ENCODE data around the gene UBAP1L. TPM values are rescaled to one million over a fixed set of nuclear protein-coding genes. Genes with fewer than 3 reads are reported as not detected.

Gene UBAP1L
- total and polyA plus RNA-seq, 2 experiments from 2014 or later: 1.8 to 2.5 TPM

DNA sequence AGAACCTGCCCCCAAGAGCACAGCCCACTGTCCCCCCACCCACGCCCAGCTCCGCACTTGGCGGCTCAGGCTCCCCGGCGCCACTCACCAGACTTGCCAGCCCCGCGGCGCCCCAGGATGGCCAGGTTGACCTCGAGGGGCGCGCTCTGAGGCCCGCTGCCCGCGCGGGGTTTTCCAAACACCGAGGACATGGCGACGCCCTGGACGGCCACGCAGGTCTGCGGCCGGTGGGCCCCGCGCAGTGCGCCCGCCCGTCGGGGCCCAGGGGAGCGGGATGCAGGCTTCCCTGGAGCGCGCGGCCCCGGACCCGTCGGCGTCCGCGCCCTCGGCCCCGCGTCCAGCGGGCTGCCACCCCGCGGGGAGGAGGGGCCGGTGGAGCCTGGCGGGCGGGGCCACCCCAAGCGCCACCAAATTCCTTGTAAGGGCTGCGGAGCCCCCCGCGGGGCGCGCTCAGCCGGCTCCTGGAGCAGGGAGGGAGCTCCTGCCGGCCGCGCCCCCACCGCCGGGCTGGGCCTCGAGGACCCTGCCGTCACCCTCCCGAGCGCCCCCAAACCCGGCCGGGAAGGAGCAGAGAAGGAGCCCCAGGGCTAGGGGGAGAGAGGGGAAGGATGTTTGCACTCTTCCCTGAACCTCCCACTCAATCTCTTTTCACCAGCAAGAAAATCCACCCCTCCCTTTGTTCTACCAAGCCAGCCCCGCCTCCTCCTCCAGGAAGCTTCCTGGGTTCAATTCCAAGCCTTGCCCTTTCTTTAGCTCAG is 47.2 kb downstream of the UBAP1L start, which contains the start of gene RASL12:
RASL12 (minus strand) TSS at position 347 of the 758 bp plus-strand sequence; CDS start at position 191, 156 bp downstream.
- TF ChIP-seq EZH2phosphoT487 (IDR thresholded peaks at IDR 0.05; ENCODE audit: low read depth, severe bottlenecking, unreplicated experiment) (no peak), EZH2 (IDR thresholded peaks at IDR 0.05; ENCODE audit: borderline replicate concordance) (peak; percentile 8)
- H3K4me2 ChIP-seq: peak within 1 kb of the TSS; percentile 91
- no peaks in the 10 kb centered on the region for H3K79me2 ChIP-seq
- H3K27me3 ChIP-seq: peaks cover 10% of the 10 kb centered on the region
- H3K36me3 ChIP-seq (replicated peaks; ENCODE audit: insufficient read depth, low read depth): no peaks in the 10 kb centered on the region
- H3K9me2 ChIP-seq (replicated peaks; ENCODE audit: insufficient read depth): no peaks in the 10 kb centered on the region
- peaks cover 25% of the 10 kb centered on the region for H3K4me1 ChIP-seq (ENCODE audit: insufficient read depth)
- peak; percentile 48 for DNase-seq (ENCODE audit: low spot score)
- H4K20me1 ChIP-seq (ENCODE audit: insufficient read depth, poor library complexity, severe bottlenecking): no peaks in the 10 kb centered on the region
- 4% methylated on average over 44 of the region's 66 CpGs for WGBS (ENCODE audit: low lambda C conversion rate, missing lambda C conversion rate)
- H3K9me3 ChIP-seq (ENCODE audit: low read depth): no peaks in the 10 kb centered on the region
- H3K27ac ChIP-seq: peak within 1 kb of the TSS; percentile 70
- H2AFZ ChIP-seq: peak within 1 kb of the TSS; percentile 78
- H3K4me3 ChIP-seq: peak within 1 kb of the TSS; percentile 39

GRCh38 chr15:65067317-65067644 is 47.7 kb downstream of the UBAP1L start:
- no peaks in the 10 kb centered on the region for H3K36me3 ChIP-seq (replicated peaks; ENCODE audit: insufficient read depth, low read depth)
- no peak for DNase-seq (ENCODE audit: low spot score)
- 23% methylated on average over 7 of the region's 8 CpGs for WGBS (ENCODE audit: low lambda C conversion rate, missing lambda C conversion rate)

DNA sequence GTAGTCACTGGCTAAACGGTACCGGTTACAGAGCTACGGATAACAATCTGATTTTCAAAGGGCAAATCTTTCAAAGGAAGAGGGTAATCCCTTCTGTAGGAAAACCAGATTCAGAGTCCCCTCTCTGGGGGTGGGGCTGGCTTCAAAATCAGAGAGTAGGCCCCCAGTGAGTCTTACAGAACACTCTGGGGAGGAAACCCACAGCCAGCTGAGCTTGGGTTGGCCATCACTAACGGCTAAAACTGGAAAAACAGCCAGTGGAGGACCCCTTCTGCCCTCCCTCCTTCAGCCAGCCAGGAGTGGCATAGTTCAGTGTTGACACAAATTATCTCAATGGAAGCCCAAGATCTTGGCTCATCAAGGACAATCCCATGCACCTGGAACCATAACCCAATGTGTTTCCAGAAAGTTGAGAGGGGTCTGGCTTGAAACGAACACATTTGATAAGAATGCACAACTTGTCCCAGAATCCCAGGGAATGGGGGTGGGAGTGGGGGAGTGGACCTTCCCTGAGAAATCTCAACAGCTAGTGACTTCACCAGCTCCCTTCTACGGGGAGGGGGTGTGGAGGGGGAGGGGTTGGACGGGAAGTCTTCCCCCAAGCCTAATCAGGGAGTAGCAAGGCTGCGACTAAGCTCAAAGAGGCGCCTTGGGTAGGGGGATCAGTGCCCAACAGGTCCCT is 48.2 kb downstream of the UBAP1L start:
- Histone ChIP-seq H4K20me1 (ENCODE audit: insufficient read depth, poor library complexity, severe bottlenecking) (no peaks in the 10 kb centered on the region), H3K4me2 (peak overlapping the region; percentile 91), H3K9me2 (replicated peaks; ENCODE audit: insufficient read depth) (no peaks in the 10 kb centered on the region), H3K27ac (no peak overlapping the region), H2AFZ (peak overlapping the region; percentile 78), H3K79me2 (no peaks in the 10 kb centered on the region), H3K9me3 (ENCODE audit: low read depth) (no peaks in the 10 kb centered on the region), H3K4me1 (ENCODE audit: insufficient read depth) (peaks cover 21% of the 10 kb centered on the region), H3K4me3 (peak overlapping the region; percentile 39), H3K27me3 (peaks cover 10% of the 10 kb centered on the region), H3K36me3 (replicated peaks; ENCODE audit: insufficient read depth, low read depth) (no peaks in the 10 kb centered on the region)
- TF ChIP-seq EZH2phosphoT487 (IDR thresholded peaks at IDR 0.05; ENCODE audit: low read depth, severe bottlenecking, unreplicated experiment) (no peak), CTCF (IDR thresholded peaks at IDR 0.05; ENCODE audit: poor library complexity) (no peak), EZH2 (IDR thresholded peaks at IDR 0.05; ENCODE audit: borderline replicate concordance) (no peak)
- no peak for DNase-seq (ENCODE audit: low spot score)
- 30% methylated on average over 6 of the region's 9 CpGs for WGBS (ENCODE audit: low lambda C conversion rate, missing lambda C conversion rate)

More at GRCh38 chr15:65067317-65067644, 47.7 kb downstream of the UBAP1L start:
- peaks cover 25% of the 10 kb centered on the region for H3K4me1 ChIP-seq (ENCODE audit: insufficient read depth)
- H3K27me3 ChIP-seq: peaks cover 10% of the 10 kb centered on the region
- H3K27ac ChIP-seq: no peak overlapping the region
- H3K9me3 ChIP-seq (ENCODE audit: low read depth): no peaks in the 10 kb centered on the region
- TF ChIP-seq EZH2phosphoT487 (IDR thresholded peaks at IDR 0.05; ENCODE audit: low read depth, severe bottlenecking, unreplicated experiment) (no peak), EZH2 (IDR thresholded peaks at IDR 0.05; ENCODE audit: borderline replicate concordance) (no peak), CTCF (IDR thresholded peaks at IDR 0.05; ENCODE audit: poor library complexity) (no peak)
- H3K9me2 ChIP-seq (replicated peaks; ENCODE audit: insufficient read depth): no peaks in the 10 kb centered on the region
- peak overlapping the region; percentile 78 for H2AFZ ChIP-seq
- peak overlapping the region; percentile 39 for H3K4me3 ChIP-seq
- peak overlapping the region; percentile 91 for H3K4me2 ChIP-seq
- no peaks in the 10 kb centered on the region for H4K20me1 ChIP-seq (ENCODE audit: insufficient read depth, poor library complexity, severe bottlenecking)
- no peaks in the 10 kb centered on the region for H3K79me2 ChIP-seq

Measured in hepatocyte (in vitro differentiated cells).